Calu3 (cell line): ENCODE data around the gene SLC6A12. TPM values are rescaled to one million over a fixed set of nuclear protein-coding genes. Genes with fewer than 3 reads are reported as not detected.
"Not testable (repeated sequence)": the region's sequence is repeated elsewhere in the genome, so short reads cannot be mapped to it uniquely, and the experiment has no call there.

Experiments used
- BruUV-seq: library from RNA; stranded (reverse); fragments of 400-500 nt; replicated peaks from 2 replicates; lab custom pipeline; 2021; lab: Mats Ljungman, UMichigan
- CTCF ChIA-PET: fragments of 300-600 bp; sonication (Branson Sonifier 250); formaldehyde crosslinking; loops from one replicate; lab custom pipeline; 2022; ENCODE audit warnings: antibody characterized with exemption; lab: Charles Lee
- DNase-seq: peaks from one replicate; pipeline ENCODE4 v3.0.0; 2022
- H3K27ac Mint-ChIP-seq: one replicate; pipeline ENCODE4 v1.8.0; 2022; ENCODE audit warnings: mixed read lengths; ENCODE audit not compliant: unreplicated experiment
- H3K27me3 Mint-ChIP-seq: one replicate; pipeline ENCODE4 v1.8.0; 2022; ENCODE audit warnings: mixed read lengths; ENCODE audit not compliant: unreplicated experiment
- H3K36me3 Mint-ChIP-seq: one replicate; pipeline ENCODE4 v1.8.0; 2022; ENCODE audit warnings: mild to moderate bottlenecking, moderate library complexity, mixed read lengths; ENCODE audit not compliant: insufficient read depth, unreplicated experiment
- H3K4me1 Mint-ChIP-seq: one replicate; pipeline ENCODE4 v1.8.0; 2022; ENCODE audit warnings: mild to moderate bottlenecking, low read depth, mixed read lengths; ENCODE audit not compliant: unreplicated experiment
- H3K4me3 Mint-ChIP-seq: one replicate; pipeline ENCODE4 v1.8.0; 2022; ENCODE audit warnings: mild to moderate bottlenecking, low read depth, moderate library complexity, mixed read lengths; ENCODE audit not compliant: unreplicated experiment
- H3K9me3 Mint-ChIP-seq: one replicate; pipeline ENCODE4 v1.8.0; 2022; ENCODE audit warnings: low read depth, mixed read lengths; ENCODE audit not compliant: unreplicated experiment
- intact Hi-C: fragments of 100-400 bp; cut with micrococcal nuclease; formaldehyde crosslinking; loops from one replicate; pipeline ENCODE4 v1.10.0; 2022; ENCODE audit not compliant: unreplicated experiment
- total RNA-seq: library from RNA; stranded (reverse); gene quantifications from 2 replicates; pipeline ENCODE4 v1.2.3, GENCODE V29; 2022
- TF ChIP-seq, protein P1 (sequence below): fragments of 200-600 bp; IDR thresholded peaks from one replicate; pipeline ENCODE4 v1.8.0; 2022; ENCODE audit warnings: antibody characterized with exemption; ENCODE audit not compliant: unreplicated experiment

SLC6A12 gene
- total RNA-seq, 1 experiment from 2014 or later = 0.90 TPM

DNA sequence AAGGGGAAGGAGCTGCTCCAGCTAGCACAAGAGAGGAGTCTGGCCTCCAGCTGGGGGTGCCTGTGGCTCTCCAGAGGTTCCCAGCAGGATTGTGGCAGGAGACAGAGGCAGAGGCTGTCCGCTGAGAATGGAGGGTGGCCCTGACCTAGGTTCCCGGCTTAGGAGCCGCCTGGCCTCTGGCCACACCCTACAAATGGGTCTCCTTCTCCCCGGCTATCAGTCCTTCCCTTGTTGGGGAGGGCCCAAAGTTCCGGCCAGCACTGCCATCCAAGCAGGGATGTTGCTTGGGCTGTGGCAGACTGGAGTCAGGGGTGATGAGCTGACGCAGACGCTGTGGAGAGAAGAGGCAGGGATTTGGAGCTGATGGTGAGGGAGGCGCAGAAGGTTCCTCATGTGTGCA, 23.1 kb downstream of the SLC6A12 start:
- Mint-ChIP-seq H3K36me3 (no peaks in the 10 kb centered on the region), H3K9me3 (no peaks in the 10 kb centered on the region), H3K27ac (no peak overlapping the region), H3K27me3 (peaks cover 79% of the 10 kb centered on the region), H3K4me1 (no peaks in the 10 kb centered on the region), H3K4me3 (no peak overlapping the region)
- CTCF ChIA-PET = no interaction called here
- DNase-seq = no peak
- intact Hi-C loops = no loop called here
- BruUV-seq = no TSS peak
- TF ChIP-seq, protein P1, sequence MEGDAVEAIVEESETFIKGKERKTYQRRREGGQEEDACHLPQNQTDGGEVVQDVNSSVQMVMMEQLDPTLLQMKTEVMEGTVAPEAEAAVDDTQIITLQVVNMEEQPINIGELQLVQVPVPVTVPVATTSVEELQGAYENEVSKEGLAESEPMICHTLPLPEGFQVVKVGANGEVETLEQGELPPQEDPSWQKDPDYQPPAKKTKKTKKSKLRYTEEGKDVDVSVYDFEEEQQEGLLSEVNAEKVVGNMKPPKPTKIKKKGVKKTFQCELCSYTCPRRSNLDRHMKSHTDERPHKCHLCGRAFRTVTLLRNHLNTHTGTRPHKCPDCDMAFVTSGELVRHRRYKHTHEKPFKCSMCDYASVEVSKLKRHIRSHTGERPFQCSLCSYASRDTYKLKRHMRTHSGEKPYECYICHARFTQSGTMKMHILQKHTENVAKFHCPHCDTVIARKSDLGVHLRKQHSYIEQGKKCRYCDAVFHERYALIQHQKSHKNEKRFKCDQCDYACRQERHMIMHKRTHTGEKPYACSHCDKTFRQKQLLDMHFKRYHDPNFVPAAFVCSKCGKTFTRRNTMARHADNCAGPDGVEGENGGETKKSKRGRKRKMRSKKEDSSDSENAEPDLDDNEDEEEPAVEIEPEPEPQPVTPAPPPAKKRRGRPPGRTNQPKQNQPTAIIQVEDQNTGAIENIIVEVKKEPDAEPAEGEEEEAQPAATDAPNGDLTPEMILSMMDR = no peak

DNA sequence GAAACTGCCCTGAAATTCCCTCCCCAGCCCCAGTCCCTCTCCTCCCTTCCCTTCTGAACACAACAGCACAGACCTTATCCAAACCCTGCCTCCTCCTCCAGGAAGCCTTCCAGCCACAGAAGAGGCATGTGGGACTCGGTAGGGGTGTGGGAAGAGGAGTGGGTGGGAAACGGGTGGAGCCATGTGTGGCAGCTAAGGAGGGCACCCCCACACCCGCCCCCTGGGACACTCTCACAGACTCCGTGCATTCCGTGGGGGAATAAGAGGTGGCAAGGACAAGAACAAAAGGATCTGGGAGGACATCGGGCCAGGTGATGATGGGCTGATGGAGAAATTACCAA, 24.4 kb downstream of the SLC6A12 start:
- Mint-ChIP-seq H3K4me3 (no peak overlapping the region), H3K27me3 (peaks cover 79% of the 10 kb centered on the region), H3K36me3 (no peaks in the 10 kb centered on the region), H3K27ac (no peak overlapping the region), H3K4me1 (no peaks in the 10 kb centered on the region), H3K9me3 (no peaks in the 10 kb centered on the region)
- DNase-seq = no peak
- TF ChIP-seq, protein P1 = no peak
- intact Hi-C loops = no loop called here
- CTCF ChIA-PET = no interaction called here
- BruUV-seq = no TSS peak

DNA sequence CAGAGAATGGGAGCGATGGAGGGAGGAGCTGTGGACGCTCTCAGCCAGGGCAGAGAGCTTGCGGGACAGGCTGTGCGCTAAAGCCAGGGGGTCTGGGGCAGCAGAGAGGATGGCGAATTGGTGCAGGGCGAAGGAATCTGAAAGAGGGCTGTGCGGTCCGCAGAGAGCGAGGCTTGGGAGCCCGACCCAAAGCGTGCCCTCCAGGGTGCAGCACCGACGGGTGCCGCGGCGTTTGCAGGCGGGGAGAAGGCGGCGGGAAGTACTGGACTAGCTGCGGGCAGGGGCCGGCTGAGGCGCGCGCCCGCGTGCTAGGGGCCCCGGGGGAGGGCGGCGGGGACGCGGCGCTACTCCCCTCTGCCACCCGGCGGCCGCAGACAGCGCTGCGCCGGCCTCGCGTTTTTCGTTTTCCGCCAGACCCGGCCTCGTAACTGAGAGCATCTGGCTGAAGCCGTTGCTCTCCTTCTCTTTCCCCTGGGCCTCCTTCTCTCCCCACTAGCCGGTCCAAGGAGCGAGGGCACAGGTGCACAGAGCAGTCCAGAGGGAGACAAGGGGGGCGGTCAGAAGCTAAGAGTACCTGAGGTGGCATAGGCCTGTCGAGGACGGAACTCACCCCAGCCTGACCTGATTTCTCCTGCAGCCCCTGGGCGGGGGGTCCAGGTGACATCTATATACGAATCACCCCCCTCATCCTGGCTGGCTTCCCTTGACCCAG, 24.9 kb downstream of the SLC6A12 start:
- intact Hi-C loops = no loop called here
- H3K27me3 Mint-ChIP-seq = peaks cover 78% of the 10 kb centered on the region

DNA sequence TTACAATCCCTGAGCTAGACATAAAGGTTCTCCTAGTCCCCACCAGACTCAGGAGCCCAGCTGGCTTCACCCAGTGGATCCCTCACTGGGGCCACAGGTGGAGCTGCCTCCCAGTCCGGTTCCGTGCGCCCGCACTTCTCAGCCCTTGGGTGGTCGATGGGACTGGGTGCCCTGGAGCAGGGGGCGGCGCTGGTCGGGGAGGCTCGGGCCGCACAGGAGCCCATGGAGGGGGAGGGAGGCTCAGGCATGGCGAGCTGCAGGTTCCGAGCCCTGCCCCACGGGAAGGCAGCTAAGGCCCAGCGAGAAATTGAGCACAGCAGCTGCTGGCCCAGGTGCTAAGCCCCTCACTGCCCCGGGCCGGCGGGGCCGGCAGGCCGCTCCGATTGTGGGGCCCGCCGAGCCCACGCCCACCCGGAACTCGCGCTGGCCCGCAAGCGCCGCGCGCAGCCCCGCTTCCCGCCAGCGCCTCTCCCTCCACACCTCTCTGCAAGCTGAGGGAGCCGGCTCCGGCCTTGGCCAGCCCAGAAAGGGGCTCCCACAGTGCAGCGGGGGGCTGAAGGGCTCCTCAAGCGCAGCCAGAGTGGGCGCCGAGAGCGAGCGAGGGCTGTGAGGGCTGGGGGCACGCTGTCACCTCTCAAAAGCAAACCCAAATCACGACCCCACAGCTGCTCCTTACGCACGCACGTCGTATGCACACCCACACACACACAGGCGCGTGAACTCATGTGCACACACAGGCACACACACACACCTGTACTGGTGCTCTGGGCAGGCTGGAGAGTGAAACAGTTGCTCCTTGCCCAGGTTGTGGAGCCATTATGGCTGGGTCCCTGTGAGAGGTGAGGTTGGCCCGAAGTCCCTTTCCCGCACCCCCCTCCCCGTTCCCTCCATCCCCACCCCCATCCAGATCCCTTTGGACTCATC, 25.7 kb downstream of the SLC6A12 start:
- DNase-seq, H3K36me3 Mint-ChIP-seq, intact Hi-C loops, CTCF ChIA-PET, BruUV-seq, H3K9me3 Mint-ChIP-seq, H3K27ac Mint-ChIP-seq, H3K4me1 Mint-ChIP-seq: not testable (repeated sequence)
- Mint-ChIP-seq H3K27me3 (peaks cover 69% of the 10 kb centered on the region), H3K4me3 (peak overlapping the region; percentile 57)

More for the DNA sequence above, 24.9 kb downstream of the SLC6A12 start:
- peak overlapping the region; percentile 57 for H3K4me3 Mint-ChIP-seq
- no peak overlapping the region for H3K27ac Mint-ChIP-seq
- no peaks in the 10 kb centered on the region for H3K4me1 Mint-ChIP-seq
- no peaks in the 10 kb centered on the region for H3K36me3 Mint-ChIP-seq
- BruUV-seq = no TSS peak
- TF ChIP-seq, protein P1 = peak; percentile 73
- CTCF ChIA-PET = no interaction called here
- DNase-seq = peak; percentile 52
- no peaks in the 10 kb centered on the region for H3K9me3 Mint-ChIP-seq
